H1 (cell line): ENCODE results near the gene RPTOR. TPM values are rescaled to one million over a fixed set of nuclear protein-coding genes. Genes with fewer than 3 reads are reported as not detected.

ENCODE experiments used
- CTCF ChIA-PET: fragments of 300-600 bp; sonication (Branson Sonifier 250); formaldehyde crosslinking; loops from one replicate; lab custom pipeline; 2021; ENCODE audit not compliant: partially characterized antibody; lab: Charles Lee
- POLR2A ChIA-PET: fragments of 300-600 bp; sonication (Branson Sonifier 250); formaldehyde crosslinking; loops from one replicate; lab custom pipeline; 2021; ENCODE audit warnings: inconsistent platforms; ENCODE audit not compliant: partially characterized antibody; lab: Charles Lee
- DNase-seq, 2 experiments: peaks; one replicate each; pipeline versions ENCODE4 v3.0.0 to v3.0.0-alpha.2; 2010 to 2022; ENCODE audit warnings: low spot score in 2 of 2, low read depth in 1 of 2, mixed read lengths in 1 of 2
- FAIRE-seq: peaks from 2 replicates; lab custom pipeline; 2011; peaks lifted over from hg19 to GRCh38; lab: Jason Lieb, UNC
- H2AFZ ChIP-seq: 2 replicates; pipeline ENCODE4 v1.8.1; 2012; ENCODE audit warnings: low read length, inconsistent platforms
- H2AK5ac ChIP-seq: 2 replicates; pipeline ENCODE4 v1.6.1; 2013; ENCODE audit warnings: low read depth, low read length
- H2BK120ac ChIP-seq: replicated peaks from 2 replicates; pipeline ENCODE3; 2013; ENCODE audit warnings: low read depth, low read length, inconsistent platforms
- H2BK12ac ChIP-seq: 2 replicates; pipeline ENCODE4 v1.6.1; 2013; ENCODE audit warnings: low read depth, low read length
- H2BK15ac ChIP-seq: 2 replicates; pipeline ENCODE4 v1.6.1; 2013; ENCODE audit warnings: low read length
- H2BK20ac ChIP-seq: 2 replicates; pipeline ENCODE4 v1.6.1; 2013; ENCODE audit warnings: low read length
- H2BK5ac ChIP-seq: 2 replicates; pipeline ENCODE4 v1.6.1; 2013; ENCODE audit warnings: low read depth, low read length
- H3K14ac ChIP-seq: 2 replicates; pipeline ENCODE4 v1.6.1; 2013; ENCODE audit warnings: inconsistent platforms; ENCODE audit not compliant: insufficient read length
- H3K18ac ChIP-seq: 2 replicates; pipeline ENCODE4 v1.6.1; 2013; ENCODE audit warnings: low read length; ENCODE audit errors: extremely low read depth
- H3K23ac ChIP-seq: 2 replicates; pipeline ENCODE4 v1.6.1; 2013; ENCODE audit warnings: inconsistent platforms; ENCODE audit not compliant: insufficient read length
- H3K23me2 ChIP-seq: 2 replicates; pipeline ENCODE4 v1.6.1; 2013; ENCODE audit warnings: low read depth, low read length
- H3K27ac ChIP-seq: 2 replicates; pipeline ENCODE4 v1.6.1; 2011; ENCODE audit warnings: low read depth, low read length, inconsistent platforms
- H3K27me3 ChIP-seq, 4 experiments: replicated peaks in 1 of 4; 1 replicate in 1 of 4; 2 replicates in 3 of 4; pipeline versions ENCODE4 v1.6.1 to v1.8.1; 2011 to 2013; ENCODE audit warnings: low read length in 3 of 4, mild to moderate bottlenecking in 3 of 4, inconsistent platforms in 2 of 4, mixed read lengths in 2 of 4, moderate library complexity in 1 of 4; ENCODE audit not compliant: control insufficient read depth in 3 of 4, insufficient read depth in 3 of 4; ENCODE audit errors: extremely low read depth in 1 of 4
- H3K36me3 ChIP-seq, 4 experiments: 2 replicates each; pipeline versions ENCODE4 v1.6.1 to v1.8.1; 2011 to 2013; ENCODE audit warnings: mild to moderate bottlenecking in 4 of 4, low read length in 3 of 4, moderate library complexity in 2 of 4, control low read depth in 1 of 4, inconsistent platforms in 1 of 4; ENCODE audit not compliant: insufficient read depth in 4 of 4, control insufficient read depth in 2 of 4
- H3K4ac ChIP-seq: replicated peaks from 2 replicates; pipeline ENCODE3; 2013; ENCODE audit warnings: low read length, low read depth, mixed read lengths, inconsistent platforms; ENCODE audit not compliant: insufficient read length
- H3K4me1 ChIP-seq, 4 experiments: replicated peaks in 1 of 4; 1 replicate in 1 of 4; 2 replicates in 3 of 4; pipeline versions ENCODE4 v1.6.1 to v1.8.1; 2011 to 2013; ENCODE audit warnings: low read length in 3 of 4, inconsistent platforms in 2 of 4, mixed read lengths in 1 of 4; ENCODE audit not compliant: insufficient read depth in 4 of 4, control insufficient read depth in 3 of 4
- H3K4me2 ChIP-seq, 2 experiments: 2 replicates each; pipeline versions ENCODE4 v1.6.1 to v1.8.1; 2011 to 2013; ENCODE audit warnings: low read depth in 2 of 2, low read length in 2 of 2, control low read depth in 1 of 2, inconsistent platforms in 1 of 2, mild to moderate bottlenecking in 1 of 2; ENCODE audit not compliant: insufficient read depth in 1 of 2
- H3K4me3 ChIP-seq, 4 experiments: fragments of 200-600, 300-600 bp in 1 of 4; sonication (generic), shearing (Covaris generic), sonication (Bioruptor Twin) in 1 of 4; 2 replicates each; pipeline versions ENCODE4 v1.5.1 to v1.8.1; 2011 to 2016; ENCODE audit warnings: low read length in 4 of 4, low read depth in 3 of 4, control low read depth in 2 of 4, inconsistent platforms in 2 of 4, mild to moderate bottlenecking in 2 of 4, mixed read lengths in 1 of 4, moderate library complexity in 1 of 4; ENCODE audit not compliant: insufficient read depth in 2 of 4; ENCODE audit errors: extremely low read depth in 1 of 4
- H3K56ac ChIP-seq: replicated peaks from 2 replicates; pipeline ENCODE3; 2013; ENCODE audit warnings: low read depth, mild to moderate bottlenecking, mixed read lengths, low read length, inconsistent platforms; ENCODE audit not compliant: insufficient read length
- H3K79me1 ChIP-seq: 2 replicates; pipeline ENCODE4 v1.6.1; 2013; ENCODE audit warnings: low read depth, low read length, control low read depth
- H3K79me2 ChIP-seq, 2 experiments: 2 replicates each; pipeline versions ENCODE4 v1.6.1 to v1.8.1; 2012 to 2013; ENCODE audit warnings: low read length in 2 of 2, mild to moderate bottlenecking in 2 of 2, inconsistent platforms in 1 of 2; ENCODE audit not compliant: insufficient read depth in 2 of 2, control insufficient read depth in 1 of 2
- H3K9ac ChIP-seq, 4 experiments: replicated peaks in 1 of 4; 1 replicate in 1 of 4; 2 replicates in 3 of 4; pipeline versions ENCODE4 v1.6.1 to v1.8.1; 2011 to 2013; ENCODE audit warnings: low read depth in 3 of 4, low read length in 3 of 4, control low read depth in 2 of 4, mild to moderate bottlenecking in 2 of 4, moderate library complexity in 2 of 4, inconsistent platforms in 1 of 4; ENCODE audit errors: extremely low read depth in 1 of 4
- H3K9me3 ChIP-seq, 2 experiments: 2 replicates each; pipeline versions ENCODE4 v1.6.1 to v1.8.1; 2012 to 2013; ENCODE audit warnings: mild to moderate bottlenecking in 2 of 2, moderate library complexity in 2 of 2, control low read depth in 1 of 2, inconsistent platforms in 1 of 2, low read depth in 1 of 2, low read length in 1 of 2, mixed read lengths in 1 of 2; ENCODE audit not compliant: insufficient read depth in 2 of 2
- H4K20me1 ChIP-seq, 2 experiments: replicated peaks in 1 of 2; 2 replicates each; pipeline versions ENCODE3 to v1.8.1; 2011 to 2013; ENCODE audit warnings: inconsistent platforms in 2 of 2, low read length in 2 of 2, mild to moderate bottlenecking in 1 of 2; ENCODE audit not compliant: insufficient read depth in 2 of 2, control insufficient read depth in 1 of 2
- H4K5ac ChIP-seq: 2 replicates; pipeline ENCODE4 v1.6.1; 2013; ENCODE audit warnings: low read length, low read depth, mixed read lengths, inconsistent platforms; ENCODE audit not compliant: insufficient read length
- H4K8ac ChIP-seq: 2 replicates; pipeline ENCODE4 v1.8.0; 2013; ENCODE audit warnings: mild to moderate bottlenecking, moderate library complexity, low read length, inconsistent platforms; ENCODE audit not compliant: insufficient read depth; ENCODE audit errors: extremely low read depth
- H4K91ac ChIP-seq: replicated peaks from 2 replicates; pipeline ENCODE3; 2013; ENCODE audit warnings: low read length, mixed read lengths, inconsistent platforms; ENCODE audit not compliant: insufficient read length
- ATF2 ChIP-seq: IDR thresholded peaks from 2 replicates; pipeline ENCODE4 v1.6.1; 2012; ENCODE audit warnings: low read length, inconsistent platforms
- CEBPB ChIP-seq: IDR thresholded peaks from 2 replicates; pipeline ENCODE4 v1.6.1; 2012; ENCODE audit warnings: low read depth, low read length
- CREB1 ChIP-seq: IDR thresholded peaks from 2 replicates; pipeline ENCODE4 v1.6.1; 2012; ENCODE audit warnings: inconsistent platforms
- CTCF ChIP-seq, 3 experiments: IDR thresholded peaks; 1 replicate in 2 of 3; 2 replicates in 1 of 3; pipeline versions ENCODE4 v1.5.1 to v1.6.1; 2011; ENCODE audit warnings: low read length in 3 of 3, mild to moderate bottlenecking in 3 of 3, inconsistent platforms in 2 of 3, low read depth in 1 of 3, moderate library complexity in 1 of 3; ENCODE audit not compliant: insufficient read depth in 1 of 3; ENCODE audit errors: control extremely low read depth in 1 of 3
- HDAC6 ChIP-seq: IDR thresholded peaks from one replicate; pipeline ENCODE4 v1.7.1; 2012; ENCODE audit warnings: low read depth, mild to moderate bottlenecking, inconsistent platforms, low read length, moderate library complexity
- PHF8 ChIP-seq: fragments of 200-600 bp; sonication (generic); conservative IDR thresholded peaks from 2 replicates; pipeline ENCODE4 v1.7.1; 2012; ENCODE audit warnings: low read depth, mild to moderate bottlenecking, inconsistent platforms, low read length, moderate library complexity
- SIN3A ChIP-seq, 2 experiments: IDR thresholded peaks in 1 of 2; conservative IDR thresholded peaks in 1 of 2; 2 replicates each; pipeline ENCODE4 v1.6.1; 2011 to 2012; ENCODE audit warnings: low read length in 2 of 2, improper control_type of control experiment in 1 of 2, low read depth in 1 of 2, mild to moderate bottlenecking in 1 of 2
- WGBS, 2 experiments: shearing (Covaris generic) in 1 of 2; methylation state at CpG; one replicate each; pipeline versions ENCODE4 v1.1.6 to v1.1.7; 2013 to 2015; ENCODE audit warnings: low lambda C conversion rate in 2 of 2, mixed read lengths in 2 of 2, inconsistent platforms in 1 of 2, low coverage in 1 of 2, missing lambda C conversion rate in 1 of 2; ENCODE audit not compliant: insufficient replicate concordance in 2 of 2, insufficient coverage in 1 of 2, insufficient read length in 1 of 2; ENCODE audit errors: extremely low coverage in 1 of 2, missing lambda C conversion rate in 1 of 2; 5-methylcytosine and 5-hydroxymethylcytosine counted together
- polyA plus RNA-seq, 7 experiments: library from polyadenylated mRNA; depleted of rRNA in 3 of 7; stranded (reverse) in 5 of 7; unstranded in 2 of 7; fragments of >200 nt in 5 of 7; fragments of 200-250 nt in 2 of 7; gene quantifications; 1 replicate in 5 of 7; 2 replicates in 1 of 7; 4 replicates in 1 of 7; pipeline versions ENCODE4 v1.2.1 to v1.2.3, GENCODE V29; 2011 to 2013; ENCODE audit warnings: missing spikeins in 2 of 7, mixed read lengths in 2 of 7
- total RNA-seq: library from RNA; stranded (reverse); fragmentation: NEBNext Ultra II Directional; extraction: Animal tissue kit (Norgen Biotek cat#: 25700); gene quantifications from 2 replicates; pipeline ENCODE4 v1.2.1, GENCODE V29; 2021

RPTOR gene
- total and polyA plus RNA-seq, 2 of the 8 experiments (the other 6 are each of a cell fraction or from before 2014, with no cell fraction given), result 6.9 to 28.7 TPM

GRCh38 chr17:80501741-80502577 lies 42.7 kb upstream of the RPTOR start:
- H3K4ac ChIP-seq, result no peak overlapping the region
- no peak overlapping the region for H4K5ac ChIP-seq
- H3K79me2 ChIP-seq, result no peaks in the 10 kb centered on the region
- H2BK20ac ChIP-seq, result no peak overlapping the region
- peaks cover 15% of the 10 kb centered on the region; the same call in 1 of the 2 replicates for H3K23me2 ChIP-seq
- no peaks in the 10 kb centered on the region for H3K36me3 ChIP-seq
- FAIRE-seq (no peak), DNase-seq (no peak)
- H3K9me3 ChIP-seq, result no peaks in the 10 kb centered on the region
- no peak overlapping the region for H3K27ac ChIP-seq
- H3K4me3 ChIP-seq, result no peak overlapping the region
- 0 out of 7 replicates have a peak, but pooled peaks cover 0 to 2% (median 0%) of the 10 kb centered on the region in 4 experiments for H3K4me1 ChIP-seq
- H4K8ac ChIP-seq, result no peak overlapping the region
- no peak overlapping the region for H3K18ac ChIP-seq
- no peak overlapping the region for H2BK12ac ChIP-seq
- ChIA-PET CTCF (interaction anchor here (0.8 to 1.5 kb wide), 2 partner anchors 8 to 69 kb away, joined by 3 to 4 read pairs; no protein-coding TSS in a partner anchor), POLR2A (interaction anchor here (1.1 kb wide), 1 partner anchor 57 kb away, joined by 3 read pairs; no protein-coding TSS in a partner anchor)
- no peak overlapping the region for H2BK5ac ChIP-seq
- H3K23ac ChIP-seq, result no peak overlapping the region
- H2BK120ac ChIP-seq, result no peak overlapping the region
- 90% methylated on average over 24 of the region's 24 CpGs; no CpG with 5 or more reads in 1 of the 2 experiments for WGBS, 2 experiments
- H4K20me1 ChIP-seq, result peaks cover 0 to 6% of the 10 kb centered on the region in 2 experiments
- H3K27me3 ChIP-seq, result peaks cover 0 to 3% (median 0%) of the 10 kb centered on the region in 4 experiments; a peak in 2 of 7 replicates
- H3K4me2 ChIP-seq, result no peak overlapping the region
- no peak overlapping the region for H2BK15ac ChIP-seq
- H3K14ac ChIP-seq, result no peak overlapping the region
- H3K56ac ChIP-seq, result no peak overlapping the region
- H3K9ac ChIP-seq, result no peak overlapping the region
- H2AK5ac ChIP-seq, result no peak overlapping the region
- H4K91ac ChIP-seq, result no peak overlapping the region
- no peaks in the 10 kb centered on the region for H3K79me1 ChIP-seq
- H2AFZ ChIP-seq, result no peak overlapping the region
- TF ChIP-seq SIN3A (conservative IDR thresholded peaks at IDR 0.05 in 1 of 2, IDR thresholded peaks at IDR 0.05 in 1 of 2; ENCODE audit: low read depth in 1 of 2, low read length in 2 of 2), result no peak
- TF ChIP-seq HDAC6, result no peak
- TF ChIP-seq PHF8, result no peak
- TF ChIP-seq CTCF (IDR thresholded peaks at IDR 0.05; ENCODE audit: control extremely low read depth in 1 of 3, insufficient read depth in 1 of 3, low read depth in 1 of 3, low read length in 3 of 3), result no peak
- TF ChIP-seq CREB1, result no peak
- TF ChIP-seq CEBPB, result no peak
- TF ChIP-seq ATF2, result no peak
